NCI-H146 (cell line): ENCODE measurements around the gene PIWIL4.
"Not testable (repeated sequence)": the region's sequence is repeated elsewhere in the genome, so short reads cannot be mapped to it uniquely, and the experiment has no call there.

Experiments used
- DNase-seq: peaks from one replicate; lab custom pipeline; 2025; lab: John Stamatoyannopoulos, UW

PIWIL4 gene

DNA sequence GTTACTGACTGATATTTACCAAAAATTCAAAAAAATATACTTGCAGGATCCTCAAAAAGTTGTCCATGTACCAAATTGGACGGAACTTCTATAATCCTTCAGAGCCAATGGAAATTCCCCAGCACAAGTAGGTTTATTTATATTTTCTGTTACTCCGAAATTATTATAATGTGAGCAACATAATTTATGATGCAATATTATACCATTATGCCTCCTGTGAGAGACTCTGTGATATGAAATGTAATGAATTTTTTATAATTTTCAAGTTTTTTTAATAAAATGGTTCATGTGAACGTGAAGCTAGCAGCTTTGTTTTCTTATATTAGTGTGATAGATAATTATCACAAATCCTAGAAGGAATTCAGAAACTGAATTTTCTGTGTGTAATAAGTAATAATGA, 18.2 kb downstream of the PIWIL4 start:
- DNase-seq = no peak

DNA sequence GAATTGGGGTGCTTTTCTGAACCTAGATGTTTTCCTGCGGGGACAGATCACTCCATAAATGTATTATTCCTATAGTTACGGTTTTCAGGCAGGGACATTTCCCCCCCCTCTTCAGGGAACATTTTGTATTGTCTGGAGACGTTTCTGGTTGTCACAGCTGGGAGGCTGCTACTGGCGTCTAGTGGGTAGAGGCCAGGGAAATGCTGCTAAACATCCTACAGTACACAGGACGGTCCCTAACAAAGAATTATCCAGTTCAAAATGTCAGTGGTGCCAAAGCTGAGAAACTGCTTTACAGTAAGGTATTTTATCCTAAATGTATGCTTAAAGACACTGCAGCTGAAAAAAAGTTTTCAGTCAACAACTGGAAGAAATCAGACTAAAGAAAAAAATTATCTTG, 19.4 kb downstream of the PIWIL4 start:
- no peak for DNase-seq

- no peak for DNase-seq
Measured at GRCh38 chr11:94586978-94587377, 19.8 kb downstream of the PIWIL4 start.

GRCh38 chr11:94588366-94588942, 21.3 kb downstream of the PIWIL4 start:
- peak; percentile 32 for DNase-seq

GRCh38 chr11:94590352-94591041, 23.3 kb downstream of the PIWIL4 start:
- DNase-seq = no peak

DNA sequence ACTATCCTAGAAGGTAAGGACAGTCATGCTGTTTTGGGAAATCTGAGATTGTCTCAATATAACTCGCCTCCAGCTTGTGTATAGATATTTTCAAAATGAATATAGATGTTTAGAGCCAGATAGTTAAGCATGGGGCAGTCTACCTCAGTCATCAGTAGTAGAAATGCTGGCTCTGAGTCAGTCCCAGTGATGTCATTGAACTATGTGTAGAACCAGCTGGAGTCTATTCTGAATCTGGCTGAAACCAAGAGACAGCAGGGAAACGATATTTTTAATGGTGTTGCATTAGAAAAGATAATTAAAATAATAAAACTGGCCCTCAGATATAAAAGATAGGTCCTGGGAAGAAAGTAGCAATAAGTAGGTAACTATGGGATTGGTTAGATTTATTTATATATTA, 25.9 kb downstream of the PIWIL4 start:
- DNase-seq = no peak

- no peak for DNase-seq
Measured at GRCh38 chr11:94595076-94595475, 27.9 kb downstream of the PIWIL4 start.

DNA sequence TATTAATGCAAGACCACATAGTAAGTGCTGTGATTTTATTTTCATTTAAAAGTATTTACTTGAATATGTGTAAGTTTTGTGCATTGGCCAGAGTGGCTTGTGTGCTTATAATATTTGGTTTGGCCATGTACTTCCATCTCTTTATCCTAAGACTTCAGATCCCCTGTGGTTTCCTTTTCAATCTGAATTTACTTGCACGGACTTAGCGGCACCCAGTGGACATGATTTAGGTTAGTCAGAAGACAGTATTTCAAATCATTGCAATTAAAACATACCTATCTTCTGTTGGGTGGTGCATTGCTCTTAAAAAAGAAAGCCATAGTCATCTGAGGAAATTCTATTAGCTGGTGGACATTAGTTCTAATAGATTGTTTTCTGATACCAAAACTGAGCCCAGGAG, 30.7 kb downstream of the PIWIL4 start:
- peak; percentile 22 for DNase-seq

- no peak for DNase-seq
Measured at GRCh38 chr11:94599510-94599909, 32.3 kb downstream of the PIWIL4 start.

DNA sequence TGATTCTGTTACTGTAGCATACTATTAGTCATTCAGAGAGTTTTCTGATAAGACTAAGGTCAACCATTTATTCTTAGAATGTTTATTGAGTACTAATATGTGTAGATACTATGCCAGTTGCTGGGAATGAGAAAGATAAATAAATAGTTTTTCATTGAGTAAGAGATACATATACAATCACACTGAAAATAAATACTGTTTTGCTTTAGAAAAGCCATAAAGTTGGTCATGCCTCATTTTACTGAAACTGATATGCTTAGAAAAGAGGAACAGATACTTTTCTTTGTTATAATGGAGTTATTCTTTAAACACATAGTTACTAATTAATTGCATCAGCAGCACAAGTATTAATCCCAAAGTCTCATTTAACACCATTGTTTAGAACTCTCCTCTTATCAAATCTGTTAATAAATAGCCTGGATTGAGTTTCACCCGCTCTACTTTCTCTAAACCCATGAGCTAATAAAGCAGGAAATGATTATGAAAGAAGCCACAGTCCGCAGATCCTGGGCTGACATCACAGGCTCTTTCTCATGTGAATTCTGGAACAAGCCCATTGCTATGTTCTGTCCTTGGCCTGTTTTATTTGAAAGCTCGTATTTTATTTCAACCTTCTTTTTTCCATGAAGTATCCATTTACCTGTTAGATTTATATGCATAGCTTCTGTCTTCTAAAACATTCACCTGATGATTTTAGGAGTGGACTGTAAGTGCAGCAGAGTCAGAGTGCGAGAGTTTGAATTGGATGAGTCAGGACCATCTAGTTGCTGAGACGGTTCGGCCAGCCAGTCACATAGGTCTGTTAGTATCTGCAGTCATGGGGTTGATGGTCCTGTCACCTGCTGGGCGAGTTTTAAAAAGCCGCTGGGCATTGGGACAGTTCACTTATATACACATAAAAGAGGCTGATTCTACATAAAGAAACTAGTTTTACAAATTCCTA, 35.5 kb downstream of the PIWIL4 start:
- peak; percentile 60 for DNase-seq

DNA sequence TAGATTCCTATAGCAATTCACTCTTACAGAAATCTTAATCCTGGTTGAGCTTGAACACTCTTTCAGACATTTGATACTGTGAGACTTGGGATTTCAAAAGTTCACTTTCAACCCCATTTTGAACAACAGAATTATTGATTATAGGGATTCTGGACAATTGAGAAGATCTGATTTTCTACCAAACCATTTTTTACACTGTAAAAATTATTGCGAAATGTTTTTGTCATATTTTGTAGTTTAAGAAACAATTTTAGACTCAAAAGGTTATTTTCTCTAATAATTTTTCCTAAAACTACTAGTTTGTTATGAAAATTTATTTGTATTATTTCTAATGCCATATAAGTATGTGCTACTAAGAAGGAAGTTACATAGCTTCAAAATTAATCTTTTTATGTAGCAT, 36.4 kb downstream of the PIWIL4 start:
- no peak for DNase-seq

DNA sequence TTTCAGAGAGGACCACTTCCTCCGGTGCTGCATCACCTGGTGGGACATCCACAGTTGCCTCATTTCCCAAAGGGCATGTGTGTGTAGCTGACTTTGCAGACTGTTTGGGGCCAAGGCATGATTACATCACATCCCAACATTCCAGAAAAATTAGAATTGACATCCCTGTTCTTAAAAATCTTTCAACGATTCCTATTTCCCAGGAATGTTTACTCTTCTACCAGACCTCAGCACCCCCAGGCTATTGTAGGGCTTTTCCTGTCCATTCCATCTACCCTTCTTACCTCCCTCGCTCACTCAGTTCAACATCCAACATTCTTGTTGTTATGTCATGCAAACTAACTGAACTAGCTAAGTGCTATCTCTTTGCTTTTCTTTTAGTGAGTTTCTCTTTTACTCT, 37.3 kb downstream of the PIWIL4 start:
- no peak for DNase-seq

GRCh38 chr11:94613120-94613519, 46.0 kb downstream of the PIWIL4 start:
- no peak for DNase-seq

DNA sequence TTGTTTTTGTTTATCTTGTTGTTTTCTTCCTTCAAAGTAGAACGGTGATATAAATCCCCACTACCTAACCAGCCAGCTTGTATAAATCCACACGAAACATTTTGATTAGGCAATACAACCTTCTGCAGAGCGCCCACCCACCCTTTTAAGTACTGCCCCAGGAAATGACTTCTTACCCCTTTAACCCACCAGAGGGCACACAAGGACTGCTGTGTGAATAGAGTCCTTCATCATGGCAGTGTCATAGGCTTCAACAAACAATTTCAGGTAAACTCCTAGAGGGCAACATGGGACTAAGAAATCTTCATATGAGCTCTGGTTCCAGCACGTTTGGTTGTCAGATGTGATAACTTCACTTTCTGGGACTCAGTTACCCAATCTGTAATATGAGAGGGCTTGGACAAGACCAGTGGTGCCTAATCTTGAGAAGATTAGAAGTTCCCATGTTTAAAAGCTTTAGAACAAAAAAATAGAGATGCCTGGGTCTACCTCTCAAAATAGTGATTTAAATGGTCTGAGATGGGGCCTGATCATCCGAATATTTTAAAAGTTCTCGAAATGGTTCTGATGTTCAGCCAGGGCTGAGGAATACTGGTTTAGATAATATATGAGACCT, 56.1 kb downstream of the PIWIL4 start:
- peak; percentile 78 for DNase-seq

DNA sequence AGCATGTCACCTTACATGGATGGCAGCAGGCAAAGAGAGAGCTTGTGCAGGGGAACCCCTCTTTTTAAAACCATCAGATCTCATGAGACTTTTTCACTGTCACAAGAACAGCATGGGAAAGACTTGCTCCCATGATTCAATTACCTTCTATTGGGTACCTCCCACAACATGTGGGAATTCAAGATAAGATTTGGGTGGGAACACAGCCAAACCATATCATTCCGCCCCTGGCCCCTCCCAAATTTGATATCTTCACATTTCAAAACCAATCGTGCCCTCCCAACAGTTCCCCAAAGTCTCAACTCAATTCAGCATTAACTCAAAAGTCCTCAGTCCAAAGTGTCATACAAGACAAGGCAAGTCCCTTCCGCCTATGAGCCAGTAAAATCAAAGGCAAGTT, 58.3 kb downstream of the PIWIL4 start:
- DNase-seq = not testable (repeated sequence)

GRCh38 chr11:94627003-94627560, 59.9 kb downstream of the PIWIL4 start:
- DNase-seq = not testable (repeated sequence)

- no peak for DNase-seq
Measured at GRCh38 chr11:94629741-94630140, 62.6 kb downstream of the PIWIL4 start.

- DNase-seq = no peak
Measured at GRCh38 chr11:94630221-94630620, 63.1 kb downstream of the PIWIL4 start.

- no peak for DNase-seq
Measured at GRCh38 chr11:94632356-94632755, 65.2 kb downstream of the PIWIL4 start.

DNA sequence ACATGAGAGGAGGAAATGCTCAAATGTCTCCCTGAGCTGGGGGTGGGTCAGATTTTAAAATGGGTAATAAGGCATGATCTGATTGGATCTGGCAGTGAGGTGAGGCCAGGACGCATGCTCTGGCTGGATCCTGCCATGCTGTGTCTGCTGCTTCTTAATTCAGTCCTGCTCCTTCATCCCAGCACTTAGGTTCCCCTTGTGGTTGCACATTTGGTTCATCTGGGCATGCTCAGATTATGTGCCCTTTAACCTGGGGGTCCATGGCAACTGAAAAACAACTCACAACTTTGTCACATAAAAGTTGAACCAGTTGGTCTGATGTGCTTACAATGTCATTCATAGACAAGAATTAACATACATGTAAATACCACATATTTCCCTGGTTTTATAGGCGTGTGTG, 67.9 kb downstream of the PIWIL4 start:
- no peak for DNase-seq

DNA sequence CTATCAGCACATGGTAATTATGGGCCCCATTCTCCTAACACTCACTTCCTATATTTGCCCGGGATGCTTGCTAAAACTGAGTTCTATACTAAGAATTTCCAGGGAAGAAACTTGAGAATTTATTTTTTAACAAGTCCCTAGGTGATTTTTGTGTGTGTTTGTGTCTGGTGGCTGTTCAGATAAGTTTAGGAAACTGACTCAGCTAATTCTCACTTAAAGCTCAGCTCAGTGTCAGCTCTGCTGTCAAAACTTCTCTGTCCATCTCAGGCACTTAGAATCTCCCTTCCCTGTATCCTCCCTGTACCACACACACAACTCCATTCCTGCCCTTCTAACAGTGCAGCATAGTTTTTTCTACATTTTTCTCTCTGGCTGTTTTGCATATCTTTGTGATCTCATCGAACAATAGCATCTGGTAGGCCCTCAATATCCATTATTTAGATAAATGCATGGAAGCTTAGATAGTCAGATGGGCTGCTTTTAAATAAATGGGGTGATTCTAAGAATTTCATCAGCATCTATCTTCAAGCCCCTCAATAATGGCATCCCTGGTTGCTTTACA, 69.3 kb downstream of the PIWIL4 start:
- no peak for DNase-seq
